Ovary (tissue), 9 donors: Measurements from ENCODE around the gene SPON2. TPM values are rescaled to one million over a fixed set of nuclear protein-coding genes. Genes with fewer than 3 reads are reported as not detected.

Experiments
- DNase-seq, 5 donors: peaks; one replicate each; pipeline ENCODE4 v3.0.0-alpha.2; 2019 to 2020
- H3K27ac ChIP-seq, 2 donors: fragments of 200-600 bp; one replicate each; pipeline versions ENCODE4 v1.5.1 to v1.8.0; 2019 to 2022
- H3K27me3 ChIP-seq: fragments of 200-600 bp; one replicate; pipeline ENCODE4 v1.8.0; 2022
- H3K36me3 ChIP-seq: fragments of 200-600 bp; sonication (generic); one replicate; pipeline ENCODE4 v1.5.1; 2019
- H3K4me1 ChIP-seq: one replicate; pipeline ENCODE4 v1.8.1; 2013; ENCODE audit warnings: mild to moderate bottlenecking, moderate library complexity; ENCODE audit not compliant: insufficient read depth
- H3K4me3 ChIP-seq: fragments of 200-600 bp; sonication (generic); one replicate; pipeline ENCODE4 v1.5.1; 2017
- H3K9me3 ChIP-seq, 2 donors: fragments of 200-600 bp in 1 of 2; sonication (generic) in 1 of 2; one replicate each; pipeline versions ENCODE4 v1.5.1 to v1.8.1; 2013 to 2019; ENCODE audit warnings: mild to moderate bottlenecking in 1 of 2, moderate library complexity in 1 of 2
- CTCF ChIP-seq, 3 donors: fragments of 450-650 bp in 2 of 3; fragments of 200-600 bp in 1 of 3; IDR thresholded peaks; one replicate each; pipeline versions ENCODE4 v1.5.1 to v1.8.0; 2016 to 2022; ENCODE audit warnings: antibody characterized with exemption in 3 of 3, mild to moderate bottlenecking in 1 of 3
- EP300 ChIP-seq: sonication (generic); formaldehyde crosslinking; IDR thresholded peaks from one replicate; pipeline ENCODE4 v1.6.1; 2017; ENCODE audit warnings: antibody characterized with exemption
- POLR2A ChIP-seq: fragments of 450-650 bp; IDR thresholded peaks from one replicate; pipeline ENCODE4 v1.6.1; 2017; ENCODE audit warnings: antibody characterized with exemption, mild to moderate bottlenecking, moderate library complexity
- WGBS, 3 donors: extraction: QIAGEN DNeasy Blood & Tissue Kit in 1 of 3; methylation state at CpG; one replicate each; pipeline versions ENCODE4 v1.1.5 to v1.1.7; 2013 to 2017; 5-methylcytosine and 5-hydroxymethylcytosine counted together
- intact Hi-C, 4 donors: fragments of 100-400 bp; cut with DNase I; formaldehyde crosslinking; loops; one replicate each; pipeline versions ENCODE4 v1.11.0 to v1.15.1; 2022 to 2023
- polyA plus RNA-seq, 2 donors: library from polyadenylated mRNA; stranded (reverse); fragments of 200-250 nt in 1 of 2; fragments of 350-450 nt in 1 of 2; fragmentation: Illumina TruSeq in 1 of 2; extraction: RNeasy Lipid Tissue Mini Kit (QIAGEN cat#74804) in 1 of 2; gene quantifications; one replicate each; pipeline ENCODE4 v1.2.3, GENCODE V29; 2013 to 2014
- total RNA-seq, 7 donors: library from RNA; depleted of rRNA in 2 of 7; stranded (reverse); fragments of >200 nt in 2 of 7; fragmentation: NEBNext Ultra II Directional in 3 of 7; extraction: Animal tissue kit (Norgen Biotek cat#: 25700) in 3 of 7; gene quantifications; one replicate each; pipeline versions ENCODE4 v1.1.0 to v1.2.4, GENCODE V29; 2016 to 2023
- donor health status: DM: no; HTN: no; CAD: no; lungs with moderate emphysema.
- donor health status: DM: no; HTN: no; CAD: no.
- donor health status: Bipolar disorder and iron deficiency.
- donor health status: DM: yes; HTN: yes; CAD: no.
- donor health status: DM: no; HTN: no; CAD: no.
- donor health status: DM: yes; HTN: yes; CAD: no.

Gene SPON2
- total and polyA plus RNA-seq, 9 donors, result 8.0 to 104 (median 51.0) TPM

GRCh38 chr4:1137850-1138249 is 34.5 kb downstream of the SPON2 start:
- no peak for DNase-seq
- Histone ChIP-seq H3K4me3 (no peak overlapping the region), H3K27ac (no peak overlapping the region), H3K27me3 (no peaks in the 10 kb centered on the region), H3K36me3 (no peaks in the 10 kb centered on the region), H3K4me1 (no peaks in the 10 kb centered on the region), H3K9me3 (no peaks in the 10 kb centered on the region)
- 85 to 95% (median 89%) methylated on average over 2 of the region's 2 CpGs for WGBS, 3 donors
- intact Hi-C loops, result no loop called here
- no peak for TF ChIP-seq CTCF (IDR thresholded peaks at IDR 0.05)

- intact Hi-C loops, result no loop called here
- Histone ChIP-seq H3K4me1 (no peaks in the 10 kb centered on the region), H3K27ac (no peak overlapping the region), H3K27me3 (no peaks in the 10 kb centered on the region), H3K9me3 (no peaks in the 10 kb centered on the region), H3K4me3 (no peak overlapping the region), H3K36me3 (no peaks in the 10 kb centered on the region)
- no peak for DNase-seq
- TF ChIP-seq EP300 (no peak), POLR2A (no peak), CTCF (IDR thresholded peaks at IDR 0.05) (no peak)
- 59 to 82% (median 76%) methylated on average over 8 of the region's 8 CpGs for WGBS, 3 donors
Observed at GRCh38 chr4:1137063-1137776, 35.2 kb downstream of the SPON2 start.

DNA sequence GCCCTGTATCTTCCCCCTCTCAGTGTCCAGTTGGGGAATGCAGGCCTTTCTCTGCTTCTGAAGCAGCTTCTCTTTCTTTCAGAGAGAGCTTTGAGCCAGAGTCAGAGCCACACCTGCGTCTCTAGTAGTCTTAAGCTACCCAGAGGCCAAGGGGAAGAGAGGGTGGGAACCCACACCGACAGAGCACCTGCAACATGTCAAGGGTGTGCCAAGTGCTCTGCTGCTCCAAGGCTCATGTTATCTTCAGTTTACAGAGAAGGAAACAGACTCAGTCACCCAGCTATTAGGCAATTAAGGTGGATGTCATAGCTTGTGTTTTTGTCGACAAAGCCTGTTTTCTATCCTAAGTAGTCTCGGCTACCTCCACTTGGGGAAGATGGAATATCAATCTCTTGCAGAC is 36.3 kb downstream of the SPON2 start:
- no peaks in the 10 kb centered on the region for H3K27me3 ChIP-seq
- intact Hi-C loops, result no loop called here
- H3K9me3 ChIP-seq, result no peaks in the 10 kb centered on the region
- no peak for TF ChIP-seq POLR2A
- no peak for TF ChIP-seq CTCF (IDR thresholded peaks at IDR 0.05)
- no peak for TF ChIP-seq EP300
- no peak overlapping the region for H3K27ac ChIP-seq
- H3K36me3 ChIP-seq, result no peaks in the 10 kb centered on the region
- H3K4me3 ChIP-seq, result no peak overlapping the region
- WGBS, 3 donors, result 54 to 57% (median 54%) methylated on average over 4 of the region's 4 CpGs
- no peak for DNase-seq
- H3K4me1 ChIP-seq, result no peaks in the 10 kb centered on the region

- Histone ChIP-seq H3K36me3 (no peaks in the 10 kb centered on the region), H3K27ac (no peak overlapping the region), H3K9me3 (no peaks in the 10 kb centered on the region), H3K4me3 (no peak overlapping the region), H3K27me3 (no peaks in the 10 kb centered on the region), H3K4me1 (no peaks in the 10 kb centered on the region)
- WGBS, 3 donors, result 56 to 62% (median 61%) methylated on average over 8 of the region's 8 CpGs
- no peak for DNase-seq
- intact Hi-C loops, result loop anchor here in 2 of 4 donors (5.0 kb wide), 2 partner anchors 219 to 224 kb away; no protein-coding TSS in a partner anchor
- TF ChIP-seq CTCF (IDR thresholded peaks at IDR 0.05), result no peak
- no peak for TF ChIP-seq POLR2A
- TF ChIP-seq EP300, result no peak
Observed at GRCh38 chr4:1133033-1133432, 39.4 kb downstream of the SPON2 start.
